ENCODE results near the gene GGNBP2.
A peak's percentile ranks its signal among the peaks of the same experiment; 100 is the strongest.

The GGNBP2 gene

DNA sequence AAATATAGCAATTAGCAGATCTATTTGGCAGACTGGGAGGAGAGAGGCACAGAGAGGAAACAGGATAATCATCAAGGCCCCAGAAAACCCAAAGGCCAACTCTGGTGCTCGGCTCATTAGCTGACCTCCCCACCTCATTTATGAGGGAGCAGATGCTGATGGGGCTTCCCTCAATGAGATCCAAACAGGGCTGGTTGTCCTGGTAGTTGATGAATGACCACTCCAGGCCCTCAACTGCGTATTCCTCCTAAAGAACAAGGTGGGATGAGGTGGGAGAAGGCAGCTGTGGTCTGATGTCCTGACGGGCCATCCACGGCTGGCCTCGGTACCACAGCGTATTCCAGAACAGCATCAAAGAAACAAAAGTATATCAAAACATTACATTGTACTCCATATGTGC lies 37.5 kb upstream of the GGNBP2 start:
- no peak for TF ChIP-seq GATA2 (IDR thresholded peaks at IDR 0.05; ENCODE audit: low read depth, low read length)
- no peak for TF ChIP-seq GATA3 (IDR thresholded peaks at IDR 0.05; ENCODE audit: low read depth, low read length)

DNA sequence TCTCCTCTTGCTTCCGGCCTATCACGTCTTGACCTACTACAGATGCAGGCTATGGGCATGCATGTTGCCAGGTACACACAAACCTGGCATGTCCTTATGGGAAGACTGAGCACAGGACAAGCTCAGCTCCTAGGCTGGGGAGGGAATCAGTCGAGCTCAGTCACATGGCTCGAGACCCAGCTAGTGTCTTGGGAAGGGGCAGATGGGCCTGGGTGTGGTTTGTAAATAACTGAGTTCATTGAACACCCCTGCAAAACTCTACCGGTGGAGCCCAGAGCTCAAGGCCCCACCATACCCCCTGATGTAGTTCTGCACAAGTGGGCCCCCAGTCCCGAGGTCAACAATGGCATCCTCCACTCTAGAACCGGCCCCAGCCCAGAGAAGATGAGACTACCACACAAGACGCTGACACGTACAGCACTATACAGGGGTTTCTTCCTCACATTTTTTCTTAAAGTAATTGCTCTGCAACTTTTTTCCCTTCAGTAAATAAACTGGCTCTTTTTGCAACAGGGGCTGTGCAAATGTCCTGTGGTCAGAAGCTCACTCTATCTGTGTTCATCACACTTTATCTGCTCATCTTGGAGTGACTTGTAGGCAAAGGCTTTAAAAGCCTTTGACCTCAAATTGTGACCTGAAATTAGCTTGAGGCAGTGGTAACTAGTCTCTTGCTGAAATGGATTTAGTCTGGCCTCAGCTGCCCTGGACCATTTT lies 35.3 kb upstream of the GGNBP2 start:
- TF ChIP-seq GATA2 (IDR thresholded peaks at IDR 0.05; ENCODE audit: low read depth, low read length) (no peak), GATA3 (IDR thresholded peaks at IDR 0.05; ENCODE audit: low read depth, low read length) (no peak)

DNA sequence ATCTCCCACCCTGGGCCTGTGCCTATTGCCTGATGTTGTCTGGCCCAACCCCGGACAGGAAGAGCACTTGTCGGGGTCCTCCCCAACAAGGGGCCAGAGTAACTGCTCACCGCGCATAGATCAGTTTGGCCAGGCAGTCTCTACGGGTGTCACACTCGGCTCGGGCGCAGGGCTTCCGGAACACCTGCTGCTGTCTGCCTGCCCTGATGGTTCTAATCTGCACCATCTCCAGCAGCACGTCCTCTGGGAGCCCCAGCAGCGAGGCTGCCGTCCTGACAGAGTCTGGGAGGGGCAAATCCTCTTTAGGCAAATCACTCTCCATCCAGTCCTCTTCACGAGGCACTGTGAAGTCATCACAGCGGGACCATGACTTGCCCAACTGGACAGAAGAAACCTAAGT lies 34.1 kb upstream of the GGNBP2 start:
- TF ChIP-seq GATA2 (IDR thresholded peaks at IDR 0.05; ENCODE audit: low read depth, low read length) (peak; percentile 36; the same call in 1 of the 2 replicates), GATA3 (IDR thresholded peaks at IDR 0.05; ENCODE audit: low read depth, low read length) (no peak)

DNA sequence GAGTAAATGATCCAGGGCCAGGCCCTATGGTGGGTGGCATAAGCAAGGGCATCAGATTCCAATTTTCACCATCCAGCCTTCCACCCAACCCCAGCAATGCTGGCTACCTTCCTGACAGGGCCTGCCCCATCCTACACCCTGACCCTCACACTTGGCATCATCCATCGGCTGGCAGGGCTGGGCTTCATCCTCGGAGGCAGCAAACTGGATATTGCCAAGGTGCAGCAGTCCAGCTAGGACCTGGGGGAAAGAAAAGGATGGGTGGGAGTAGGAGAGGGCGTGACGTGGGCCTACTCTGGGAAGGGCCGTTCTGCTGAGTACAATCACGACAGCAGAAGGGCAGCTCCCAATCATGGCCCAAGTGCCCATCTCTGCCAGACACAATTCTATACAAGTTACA lies 33.5 kb upstream of the GGNBP2 start:
- TF ChIP-seq GATA2 (IDR thresholded peaks at IDR 0.05; ENCODE audit: low read depth, low read length), result no peak
- no peak for TF ChIP-seq GATA3 (IDR thresholded peaks at IDR 0.05; ENCODE audit: low read depth, low read length)

DNA sequence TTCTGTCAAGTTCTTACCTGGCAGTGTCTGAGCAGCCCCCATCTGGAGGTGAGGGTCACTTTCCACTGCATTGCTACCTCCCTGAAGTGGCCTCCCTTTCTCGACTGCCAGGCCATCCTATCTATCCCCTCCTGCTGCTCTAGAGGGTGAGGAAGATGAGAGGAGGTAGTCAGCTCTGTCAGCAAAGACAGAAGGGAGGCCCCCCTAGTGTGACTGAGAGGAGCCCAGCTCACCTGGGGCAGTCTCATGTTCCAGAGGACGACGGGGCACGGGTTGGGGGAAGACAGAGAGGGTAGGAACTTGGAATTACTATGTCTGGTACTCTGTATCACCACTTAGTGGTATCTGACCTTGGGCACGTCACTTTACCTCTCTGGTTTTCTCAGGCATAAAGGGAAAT lies 32.1 kb upstream of the GGNBP2 start:
- TF ChIP-seq GATA2 (IDR thresholded peaks at IDR 0.05; ENCODE audit: low read depth, low read length) (no peak), GATA3 (IDR thresholded peaks at IDR 0.05; ENCODE audit: low read depth, low read length) (no peak)

DNA sequence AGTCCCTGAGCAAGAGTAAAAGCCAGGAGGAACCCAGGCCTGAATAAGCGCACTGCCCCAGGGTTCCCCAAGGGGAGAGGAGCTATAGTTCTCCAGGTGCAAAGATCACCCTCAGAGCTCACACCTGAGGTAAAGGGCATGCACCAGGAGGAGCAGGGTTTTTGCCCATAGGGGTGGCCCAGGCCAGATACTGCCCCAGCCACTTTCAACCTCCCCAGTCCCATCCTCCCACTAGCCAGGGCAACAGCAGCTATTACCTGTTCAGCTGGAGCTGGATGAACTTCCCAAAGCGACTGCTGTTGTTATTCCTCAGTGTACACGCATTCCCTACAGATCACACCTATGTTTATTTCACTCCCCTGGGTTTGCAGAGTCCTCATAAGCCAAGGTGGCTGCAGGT lies 29.9 kb upstream of the GGNBP2 start:
- TF ChIP-seq GATA3 (IDR thresholded peaks at IDR 0.05; ENCODE audit: low read depth, low read length), result no peak
- TF ChIP-seq GATA2 (IDR thresholded peaks at IDR 0.05; ENCODE audit: low read depth, low read length), result no peak

DNA sequence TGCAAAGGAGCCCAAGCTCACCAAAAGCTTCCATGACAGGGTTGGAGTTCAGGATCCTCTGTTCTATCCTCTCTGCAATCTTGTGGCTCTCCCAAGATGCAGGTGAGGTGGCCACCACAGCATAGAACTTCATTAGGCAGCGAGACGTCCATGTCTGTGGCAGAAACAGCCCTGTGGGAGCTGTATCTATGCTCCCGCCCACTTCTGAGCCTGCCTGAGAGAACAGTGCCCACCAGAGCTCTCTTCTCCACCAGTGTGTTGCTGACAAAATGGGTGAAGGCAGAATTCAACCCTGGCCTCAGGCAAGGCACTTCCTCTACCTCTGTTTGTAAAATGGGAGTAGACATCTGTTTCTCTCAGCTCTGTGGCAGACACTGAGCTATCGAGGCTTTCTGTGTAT lies 28.9 kb upstream of the GGNBP2 start:
- TF ChIP-seq GATA2 (IDR thresholded peaks at IDR 0.05; ENCODE audit: low read depth, low read length) (no peak), GATA3 (IDR thresholded peaks at IDR 0.05; ENCODE audit: low read depth, low read length) (no peak)

DNA sequence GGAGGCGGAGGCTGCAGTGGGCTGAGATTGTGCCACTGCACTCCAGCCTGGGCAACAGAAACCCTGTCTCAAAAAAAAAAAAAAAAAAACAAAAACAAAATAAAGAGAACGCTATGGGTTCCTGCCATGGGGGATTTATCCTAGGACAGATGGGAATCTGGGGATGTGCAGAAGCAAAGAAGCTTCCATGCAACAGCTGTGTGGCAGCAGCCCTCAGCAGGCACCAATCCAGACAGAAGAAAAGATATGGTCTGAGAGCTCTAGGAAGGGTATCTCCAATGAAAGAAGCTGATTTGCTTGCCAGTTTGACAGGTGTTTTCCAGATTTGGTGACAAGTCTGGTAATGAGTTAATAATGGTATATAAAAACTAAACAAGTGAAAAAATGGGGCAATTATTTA lies 21.6 kb upstream of the GGNBP2 start:
- TF ChIP-seq GATA2 (IDR thresholded peaks at IDR 0.05; ENCODE audit: low read depth, low read length), result no peak
- no peak for TF ChIP-seq GATA3 (IDR thresholded peaks at IDR 0.05; ENCODE audit: low read depth, low read length)

DNA sequence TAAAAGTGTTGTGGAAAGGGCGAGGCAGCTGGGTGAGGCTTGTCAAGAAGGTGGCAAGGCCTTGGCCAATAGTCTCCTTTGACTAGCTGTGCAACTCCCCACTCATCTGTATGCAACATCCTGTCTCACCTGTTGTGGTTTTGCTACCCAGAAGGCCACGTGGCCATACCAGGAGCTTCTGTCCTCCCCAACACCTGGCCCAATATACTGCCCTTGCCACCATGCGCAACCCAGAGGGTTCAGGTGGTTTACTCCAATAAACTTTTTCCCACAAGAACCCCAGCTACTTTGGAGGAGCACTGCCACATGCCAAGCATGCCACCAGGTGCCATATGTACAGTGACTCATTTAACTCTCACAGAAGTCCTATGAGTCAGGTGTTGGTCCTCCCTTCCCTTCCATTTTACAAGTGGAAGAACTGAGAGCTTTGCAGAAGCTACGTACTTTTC lies 20.3 kb upstream of the GGNBP2 start:
- TF ChIP-seq GATA3 (IDR thresholded peaks at IDR 0.05; ENCODE audit: low read depth, low read length), result no peak
- no peak for TF ChIP-seq GATA2 (IDR thresholded peaks at IDR 0.05; ENCODE audit: low read depth, low read length)

DNA sequence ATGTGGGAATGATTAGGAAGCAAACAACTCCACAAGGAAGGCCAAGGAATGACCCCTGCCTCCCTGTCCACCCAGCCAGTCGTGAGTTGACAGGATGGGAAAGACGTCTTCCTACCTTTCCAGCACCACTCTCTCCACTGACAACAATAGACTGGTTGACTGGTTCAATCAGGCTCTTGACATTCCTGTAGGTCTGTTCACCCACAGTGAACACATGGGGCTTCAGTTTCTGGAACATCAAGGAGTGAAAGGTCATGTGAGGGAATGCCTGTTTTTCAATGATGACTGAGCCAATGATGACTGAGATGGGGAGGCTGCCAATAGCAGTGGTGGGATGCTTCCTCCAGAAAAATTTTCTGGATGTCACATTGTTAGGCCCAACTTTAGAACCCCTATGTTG lies 19.6 kb upstream of the GGNBP2 start:
- TF ChIP-seq GATA3 (IDR thresholded peaks at IDR 0.05; ENCODE audit: low read depth, low read length) (no peak), GATA2 (IDR thresholded peaks at IDR 0.05; ENCODE audit: low read depth, low read length) (no peak)

DNA sequence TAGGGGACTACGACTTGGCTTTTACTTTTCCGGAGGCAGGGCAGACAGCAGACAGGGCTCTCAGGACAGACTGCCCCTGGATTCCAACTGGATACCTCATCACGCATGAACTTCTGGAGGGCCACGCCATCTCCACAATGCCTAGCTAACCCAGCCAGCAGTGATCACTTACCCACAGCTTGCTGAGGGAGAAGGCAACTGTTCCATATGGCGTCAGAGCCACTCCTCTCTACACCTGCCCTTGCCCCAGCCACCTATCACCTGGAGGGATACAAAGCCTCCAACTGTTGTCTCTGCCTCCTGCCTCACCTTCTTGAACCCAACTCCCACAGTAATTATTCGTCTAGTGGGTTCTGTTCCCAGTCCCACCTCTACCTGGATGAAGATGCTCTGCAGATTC lies 18.8 kb upstream of the GGNBP2 start:
- TF ChIP-seq GATA2 (IDR thresholded peaks at IDR 0.05; ENCODE audit: low read depth, low read length), result no peak
- TF ChIP-seq GATA3 (IDR thresholded peaks at IDR 0.05; ENCODE audit: low read depth, low read length), result no peak

DNA sequence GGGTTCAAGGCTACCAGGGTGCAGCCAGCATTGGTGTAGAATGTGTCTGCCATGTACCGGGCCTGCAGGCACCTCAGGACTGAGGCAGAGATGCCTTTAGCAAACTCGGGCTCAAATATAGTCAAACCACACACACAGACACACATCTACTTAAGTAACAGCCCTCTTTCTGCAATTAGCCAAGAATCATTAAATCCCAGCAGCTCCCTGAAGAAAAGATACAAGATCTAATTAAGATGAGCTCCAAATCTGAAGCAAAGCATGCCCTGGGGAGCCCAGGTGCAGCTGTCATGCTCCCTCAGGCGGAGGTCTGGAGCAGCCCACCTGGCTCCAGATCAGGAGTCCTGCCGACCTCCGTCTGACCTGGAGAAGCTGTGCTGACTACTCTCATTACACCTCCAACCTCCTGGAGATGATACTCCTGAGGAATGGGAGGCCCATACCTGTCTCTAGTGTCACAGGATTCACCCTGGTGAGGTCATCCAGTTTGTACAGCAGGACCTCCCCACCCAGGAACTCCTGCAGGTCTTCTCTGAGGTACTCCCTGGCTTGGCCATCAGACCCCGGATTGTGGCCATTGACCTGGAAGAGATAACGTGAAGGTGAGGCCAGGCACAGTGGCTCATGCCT lies 17.0 kb upstream of the GGNBP2 start:
- no peak for TF ChIP-seq GATA2 (IDR thresholded peaks at IDR 0.05; ENCODE audit: low read depth, low read length)
- TF ChIP-seq GATA3 (IDR thresholded peaks at IDR 0.05; ENCODE audit: low read depth, low read length), result no peak

DNA sequence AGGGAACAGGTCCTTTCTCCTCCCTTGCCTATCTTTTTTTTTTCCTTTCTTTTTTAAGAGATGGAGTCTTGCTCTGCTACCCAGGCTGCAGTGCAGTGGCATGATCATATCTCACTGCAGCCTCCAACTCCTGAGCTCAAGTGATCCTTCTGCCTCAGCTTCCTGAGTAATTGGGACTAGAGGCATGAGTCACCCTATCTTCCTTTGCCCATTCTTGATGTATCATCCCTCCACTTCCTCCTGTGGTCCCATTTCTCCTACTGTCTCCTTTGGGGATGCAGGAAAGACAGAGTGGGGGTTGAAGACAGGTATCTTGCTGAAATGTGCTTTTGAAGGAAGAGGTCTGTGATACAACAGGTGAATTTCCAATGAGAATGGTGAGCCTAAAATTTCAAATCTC lies 15.6 kb upstream of the GGNBP2 start:
- TF ChIP-seq GATA2 (IDR thresholded peaks at IDR 0.05; ENCODE audit: low read depth, low read length) (no peak), GATA3 (IDR thresholded peaks at IDR 0.05; ENCODE audit: low read depth, low read length) (no peak)

DNA sequence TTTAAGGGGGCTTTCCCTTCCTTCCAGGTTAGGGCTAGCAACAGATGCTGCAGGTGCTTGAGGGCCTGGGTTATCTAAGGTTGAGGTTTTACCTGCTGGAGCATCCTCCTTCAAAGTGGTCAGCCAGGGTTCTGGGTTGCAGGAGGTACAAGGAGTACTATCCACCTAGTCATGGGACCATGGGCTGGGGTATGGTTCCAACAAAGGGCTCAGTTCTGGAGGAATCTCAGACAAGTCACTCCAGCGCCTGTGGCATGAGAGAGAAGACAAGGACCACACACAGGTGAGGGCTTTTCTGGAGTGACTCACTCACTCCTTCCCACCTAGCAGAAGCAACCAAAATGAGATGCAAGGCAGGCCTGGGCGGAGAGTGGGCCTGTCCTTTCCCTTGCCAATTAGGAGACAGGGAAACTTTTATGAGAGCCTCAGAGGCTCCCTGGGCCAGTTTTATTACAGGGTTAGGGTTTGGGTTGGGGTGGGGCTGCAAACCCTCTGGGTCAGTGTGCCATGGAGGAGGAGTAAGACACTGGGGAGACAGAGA lies 12.2 kb upstream of the GGNBP2 start:
- no peak for TF ChIP-seq GATA2 (IDR thresholded peaks at IDR 0.05; ENCODE audit: low read depth, low read length)
